IPS DF 19.7 (cell line): ENCODE measurements around the gene BMP8B.

Source experiments
- DNase-seq: peaks from one replicate; pipeline ENCODE4 v3.0.0-alpha.2; 2013; ENCODE audit warnings: low read depth, low spot score

The BMP8B gene

DNA sequence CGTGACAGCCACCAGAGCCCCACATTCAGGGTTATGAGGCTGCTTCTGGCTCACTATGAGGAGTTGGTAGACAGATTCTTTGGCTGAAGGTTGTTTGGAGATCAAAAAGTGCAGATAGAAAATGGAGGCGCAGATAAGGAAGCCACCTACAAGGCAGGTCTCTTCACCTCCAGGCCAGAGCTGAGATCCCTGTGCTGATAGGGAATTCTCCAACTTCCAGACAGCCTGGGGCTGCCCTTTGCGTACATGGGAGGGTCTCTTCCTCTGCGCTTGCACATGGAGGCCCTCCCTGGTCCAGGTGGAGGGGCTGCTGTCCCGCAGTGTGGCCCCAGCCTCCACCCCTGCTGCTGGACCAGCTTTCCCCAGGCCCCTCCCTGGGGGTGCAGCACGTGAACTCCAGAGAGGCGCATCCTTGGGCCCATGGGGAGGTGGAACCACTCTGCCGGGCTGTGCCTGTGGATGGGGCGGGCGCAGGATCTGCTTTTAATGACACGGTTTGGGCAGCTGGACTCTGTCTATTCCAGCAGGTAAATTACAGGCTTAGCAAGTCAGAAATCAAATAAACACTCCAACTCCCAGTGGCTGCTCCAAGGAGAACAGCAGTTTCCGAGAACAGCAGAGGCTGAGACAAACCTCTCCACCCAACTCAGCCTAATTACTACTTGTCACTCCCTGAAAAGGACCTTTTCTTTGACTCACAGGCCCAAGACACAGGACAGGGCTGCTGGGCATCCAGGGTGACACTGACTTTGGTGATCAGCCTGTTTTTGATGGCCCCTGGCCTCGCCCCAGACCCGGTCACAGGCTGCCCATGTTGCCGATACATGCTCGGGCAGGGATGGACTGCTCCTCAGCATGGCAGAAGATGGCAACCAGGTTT lies 29.9 kb downstream of the BMP8B start:
- DNase-seq: no peak

DNA sequence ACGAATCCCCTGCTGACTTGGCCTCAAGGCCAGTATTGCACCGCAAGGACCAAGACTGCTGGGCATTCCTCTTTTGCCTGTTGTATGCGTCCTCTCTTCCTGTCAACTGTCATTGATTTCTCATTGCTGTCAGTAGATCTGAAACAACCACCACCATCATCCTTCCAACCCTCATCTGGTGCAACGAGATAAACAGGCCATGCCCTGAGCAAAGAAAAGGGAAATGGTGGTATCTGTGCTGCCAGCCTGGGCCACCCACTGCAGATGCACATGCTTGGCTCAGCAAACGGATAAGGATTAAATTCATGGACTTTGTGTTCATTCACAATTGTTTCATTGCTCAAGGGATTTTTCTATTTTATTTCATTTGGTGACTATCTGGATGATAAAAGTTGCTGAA lies 31.2 kb downstream of the BMP8B start:
- DNase-seq: no peak

DNA sequence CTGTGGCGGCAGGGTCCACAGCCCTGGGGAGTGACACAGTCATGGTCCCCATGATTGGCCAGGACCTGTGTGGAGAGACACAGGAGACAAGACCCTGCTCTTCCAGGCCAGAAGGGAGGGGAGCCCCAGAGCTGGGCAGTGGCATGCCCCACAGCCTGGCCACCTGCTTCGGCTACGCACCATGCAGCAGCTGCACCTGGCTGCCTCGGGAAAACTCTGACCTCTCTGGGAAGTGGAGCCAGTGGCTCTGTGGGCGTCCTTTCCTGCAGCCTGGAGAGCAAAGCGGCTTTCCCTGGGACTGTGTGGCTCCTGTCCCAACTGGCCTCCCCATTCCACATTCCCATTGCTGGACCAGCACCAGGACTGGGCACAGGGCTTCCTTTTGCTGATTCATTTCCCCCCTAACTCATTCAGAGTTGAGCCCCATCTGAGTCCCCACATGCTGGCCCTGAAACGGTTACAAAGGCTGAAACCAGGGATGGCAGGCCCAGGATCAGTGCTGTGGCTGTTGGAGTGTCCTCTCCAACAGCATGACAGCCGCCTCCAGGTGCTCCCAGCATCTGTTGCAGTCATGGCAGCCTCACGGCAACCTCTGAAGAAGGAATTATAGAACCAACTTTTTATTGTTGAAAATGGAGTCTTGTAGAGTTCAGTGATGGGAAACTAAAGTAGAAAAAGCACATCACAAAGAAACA lies 32.6 kb downstream of the BMP8B start:
- no peak for DNase-seq

DNA sequence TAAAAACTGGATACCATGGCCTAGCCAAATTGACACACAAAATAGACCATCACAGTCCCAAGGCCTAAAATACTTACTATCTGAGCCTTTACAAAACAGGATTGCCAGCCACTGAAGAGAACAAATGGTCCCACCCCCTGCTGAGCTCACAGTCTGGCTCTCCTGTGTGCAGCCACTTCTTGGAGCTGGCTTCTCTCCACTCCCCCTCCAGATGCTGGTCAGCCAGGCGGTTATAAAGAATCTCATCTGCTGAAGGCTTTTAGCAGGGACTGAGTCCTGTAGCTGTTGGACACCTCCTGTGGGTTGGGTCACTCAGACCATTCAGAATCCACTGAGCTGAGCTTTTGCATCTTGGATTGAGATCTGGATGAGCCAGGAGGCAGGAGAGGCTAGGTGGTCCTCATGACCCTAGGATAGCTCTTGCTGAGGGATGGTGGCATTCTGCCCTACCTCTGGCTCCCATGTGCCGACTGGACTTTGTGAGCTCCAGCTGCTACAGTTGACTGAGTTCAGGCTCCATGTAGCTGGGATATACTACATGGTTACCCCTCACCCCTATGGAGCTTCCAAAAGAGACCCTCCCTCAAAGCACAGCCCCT lies 33.7 kb downstream of the BMP8B start:
- no peak for DNase-seq

DNA sequence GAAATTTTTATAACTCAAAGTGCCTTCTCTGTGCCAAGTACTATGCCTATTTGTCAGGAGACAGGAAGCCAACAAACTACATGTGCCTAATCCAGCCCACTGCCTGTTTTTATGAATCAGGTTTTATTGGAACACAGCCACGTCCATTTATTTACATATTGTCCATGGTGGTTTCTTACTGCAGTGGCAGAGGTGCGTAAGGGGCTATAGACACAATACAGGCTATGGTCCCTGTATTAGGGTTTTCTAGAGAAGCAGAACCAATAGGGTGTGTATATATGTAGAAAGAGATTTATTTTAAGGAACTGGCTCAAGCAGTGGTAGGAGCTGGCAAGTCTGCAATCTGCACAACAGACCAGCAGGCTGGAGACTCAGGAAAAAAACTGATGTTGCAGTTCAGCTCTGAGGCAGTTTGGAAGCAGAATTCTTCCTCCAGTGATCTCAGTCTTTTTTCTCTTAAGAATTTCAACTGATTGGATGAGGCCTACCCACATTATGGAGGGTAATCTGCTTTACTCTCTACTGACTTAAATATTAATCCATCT lies 34.6 kb downstream of the BMP8B start:
- DNase-seq: no peak

DNA sequence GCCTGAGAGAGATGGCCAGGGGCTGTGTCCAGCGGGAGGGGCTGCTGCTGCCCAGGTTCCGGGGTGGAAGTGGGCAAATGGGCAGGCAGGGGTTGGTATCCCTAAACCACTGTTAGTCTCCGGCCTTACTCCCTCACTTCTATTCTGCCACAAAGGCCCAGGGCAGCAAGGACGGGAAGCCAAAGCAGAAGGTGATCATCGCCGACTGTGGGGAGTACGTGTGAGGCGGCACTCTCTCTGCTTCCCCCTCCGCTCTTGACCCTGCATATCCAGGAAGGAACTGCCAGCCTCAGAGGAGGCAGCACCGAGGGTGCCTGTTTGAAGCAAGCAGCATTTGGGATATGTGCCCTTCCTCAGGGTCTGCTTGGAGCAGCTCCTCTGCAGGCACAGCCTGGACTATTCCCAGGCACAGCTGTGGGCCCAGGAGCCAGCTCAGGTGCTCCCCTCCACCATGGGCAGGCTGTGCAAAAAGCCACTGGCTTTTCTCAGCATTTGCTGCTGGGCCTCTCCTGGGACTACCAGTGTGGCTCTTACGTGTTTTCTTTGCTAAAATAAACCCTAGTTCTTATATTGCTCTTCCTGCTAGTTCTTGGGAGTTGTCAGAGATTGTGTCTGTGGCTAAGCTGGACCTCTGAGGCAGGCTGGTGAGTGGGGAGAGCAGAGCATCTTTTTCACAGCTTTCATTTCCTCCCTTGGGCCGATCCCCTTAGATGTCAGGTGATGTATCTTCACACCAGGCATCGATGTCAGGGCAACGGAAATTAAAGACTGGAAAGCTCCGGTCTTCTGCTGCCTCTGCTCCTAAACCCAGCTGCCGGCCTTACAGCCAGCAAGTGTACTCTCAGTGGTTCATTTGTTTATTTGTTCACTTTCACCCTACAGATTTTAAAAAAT lies 35.3 kb downstream of the BMP8B start:
- DNase-seq: no peak

DNA sequence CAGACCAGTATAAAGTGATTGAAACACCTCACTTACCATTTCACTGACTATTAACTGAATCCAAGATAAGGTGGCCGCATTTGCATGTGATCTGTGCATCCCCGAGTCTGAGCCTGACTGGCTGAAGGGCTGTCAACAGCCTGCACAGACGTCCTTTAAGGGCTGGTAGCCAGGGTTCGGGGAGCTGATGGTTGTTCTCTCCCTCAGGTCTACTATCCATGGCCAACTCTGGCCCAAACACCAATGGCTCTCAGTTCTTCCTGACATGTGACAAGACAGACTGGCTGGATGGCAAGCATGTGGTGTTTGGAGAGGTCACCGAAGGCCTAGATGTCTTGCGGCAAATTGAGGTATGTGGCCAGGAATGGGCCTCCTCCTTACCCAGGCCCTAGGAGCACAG lies 36.0 kb downstream of the BMP8B start:
- DNase-seq: no peak

DNA sequence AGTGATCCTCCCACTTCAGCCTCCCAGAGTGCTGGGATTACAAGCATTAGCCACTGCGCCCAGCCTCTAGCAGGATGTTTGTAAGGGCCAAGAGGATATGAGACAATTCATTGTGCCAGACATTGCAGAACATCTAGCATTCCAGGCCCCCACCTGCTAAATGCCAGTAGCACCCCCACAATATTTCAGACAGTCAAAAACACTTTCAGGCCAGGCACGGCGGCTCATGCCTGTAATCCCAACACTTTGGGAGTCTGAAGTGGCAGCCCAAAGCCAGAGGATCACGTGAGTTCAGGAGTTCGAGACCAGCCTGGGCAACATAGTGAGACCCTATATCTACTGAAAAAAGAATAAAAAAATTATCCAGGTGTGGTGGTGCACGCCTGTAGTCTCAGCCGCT lies 37.1 kb downstream of the BMP8B start:
- no peak for DNase-seq

DNA sequence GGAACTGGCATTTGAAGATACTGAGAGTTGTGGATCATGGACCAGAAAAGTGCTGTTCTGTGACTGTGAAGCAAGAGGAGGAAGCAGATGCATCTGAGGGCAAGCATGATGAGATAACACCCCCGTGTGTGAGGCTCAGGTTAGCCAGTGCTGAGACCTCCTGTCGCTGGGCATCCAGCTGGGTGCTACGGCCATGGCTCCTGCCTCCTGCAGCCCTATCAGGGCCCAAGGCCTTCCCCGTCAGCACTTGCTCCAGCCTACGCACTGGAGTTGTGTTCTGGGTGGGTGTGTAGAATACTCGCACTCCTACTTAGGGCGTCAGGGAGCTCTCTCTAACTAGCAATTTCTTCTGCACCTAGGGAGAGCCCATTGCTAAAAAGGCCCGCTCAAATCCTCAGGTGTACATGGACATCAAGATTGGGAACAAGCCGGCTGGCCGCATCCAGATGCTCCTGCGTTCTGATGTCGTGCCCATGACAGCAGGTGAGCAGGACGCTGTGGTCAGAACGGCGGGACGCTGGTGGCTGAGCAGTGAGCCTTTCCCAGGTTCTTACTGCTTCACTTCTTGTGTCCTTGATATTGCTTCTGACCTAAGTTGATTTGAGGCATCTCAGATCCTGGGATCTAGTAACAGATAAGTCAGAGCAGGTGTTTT lies 43.5 kb downstream of the BMP8B start:
- no peak for DNase-seq

DNA sequence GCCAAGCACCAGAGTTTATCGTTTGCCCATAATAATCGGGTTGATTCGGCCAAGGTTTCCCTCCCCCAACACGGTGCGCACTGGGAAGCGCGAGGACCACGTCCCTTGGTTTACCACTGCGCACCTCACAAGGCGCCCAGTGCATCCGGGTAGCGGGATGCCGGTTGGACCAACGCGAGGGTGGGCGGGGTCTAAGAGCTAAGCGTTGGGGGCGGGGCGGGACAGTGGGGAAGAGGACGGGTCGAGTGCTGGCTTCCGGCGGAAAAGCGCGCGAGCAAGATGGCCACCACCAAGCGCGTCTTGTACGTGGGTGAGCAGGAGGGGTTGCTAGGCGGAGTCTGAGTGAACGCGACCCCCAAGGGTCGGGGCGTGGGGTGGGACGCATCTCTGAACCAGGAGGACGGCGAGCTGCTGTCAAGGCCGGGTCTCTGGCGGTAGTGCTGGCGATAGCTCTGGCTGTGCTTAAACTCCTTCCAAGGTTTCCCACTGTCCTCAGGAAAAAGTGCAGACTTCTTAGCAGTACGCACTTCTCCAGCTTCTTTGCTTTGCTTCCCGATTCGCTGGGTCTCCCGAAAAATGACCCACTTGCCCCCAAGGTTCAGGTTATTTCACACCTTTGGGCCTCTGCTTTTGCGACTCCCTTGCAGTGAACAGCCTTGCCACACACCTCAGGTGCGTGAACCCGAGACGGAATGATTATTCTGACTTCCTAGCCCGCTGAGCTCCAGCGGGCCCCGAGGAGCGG lies 49.9 kb downstream of the BMP8B start, which contains the start of gene PPIE:
Gene PPIE (plus strand): TSS at position 261 of the 745 bp plus-strand sequence. CDS start 19 bp downstream, at position 280.
- peak; percentile 73 for DNase-seq

DNA sequence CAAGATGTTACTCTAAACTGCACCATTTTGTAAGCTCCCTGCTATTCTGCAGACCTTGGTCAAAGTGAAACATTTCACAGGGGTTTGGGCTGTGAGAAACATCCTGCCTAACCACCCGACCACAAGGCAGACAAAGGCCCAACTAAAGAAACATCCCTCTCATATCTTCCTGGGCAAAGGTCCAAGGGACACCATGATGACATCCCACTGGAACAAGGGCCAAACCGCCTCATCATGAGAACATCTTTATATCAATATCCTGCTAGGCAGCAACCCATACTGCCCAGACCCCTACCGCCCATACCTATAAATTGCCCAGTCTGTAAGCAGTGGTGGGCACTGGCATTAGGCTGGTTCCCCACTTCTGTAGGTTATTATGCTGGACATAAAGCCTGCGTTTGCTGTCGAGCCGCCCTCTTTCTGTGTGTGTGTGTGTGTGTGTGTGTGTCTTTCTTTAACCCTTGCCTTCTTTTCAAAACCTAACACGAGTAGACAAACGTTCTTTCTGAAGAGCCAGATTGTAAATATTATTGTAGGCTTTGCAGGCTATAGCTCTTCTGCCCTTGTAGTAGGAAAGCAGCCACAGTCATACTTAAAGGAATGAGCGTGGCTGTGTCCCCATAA lies 51.0 kb downstream of the BMP8B start:
- DNase-seq: no peak

DNA sequence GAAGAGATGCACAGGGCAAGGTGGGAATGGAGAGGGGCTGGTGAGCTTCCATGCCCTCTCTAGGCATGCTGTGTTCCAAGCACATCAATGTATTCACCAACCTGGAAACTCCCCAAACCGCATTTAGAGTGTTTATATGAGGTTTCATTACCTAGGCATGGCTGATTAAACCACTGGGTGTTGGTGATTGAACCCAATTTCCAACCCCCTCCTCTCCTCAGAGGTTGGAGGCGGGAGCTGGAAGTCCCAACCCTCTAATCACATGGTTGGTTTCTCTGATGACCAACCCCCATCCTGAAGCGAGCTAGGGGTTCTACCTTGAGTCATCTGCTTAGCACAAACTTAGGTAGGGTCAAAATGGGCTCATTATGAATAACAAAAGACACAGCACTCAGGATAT lies 52.9 kb downstream of the BMP8B start:
- no peak for DNase-seq

DNA sequence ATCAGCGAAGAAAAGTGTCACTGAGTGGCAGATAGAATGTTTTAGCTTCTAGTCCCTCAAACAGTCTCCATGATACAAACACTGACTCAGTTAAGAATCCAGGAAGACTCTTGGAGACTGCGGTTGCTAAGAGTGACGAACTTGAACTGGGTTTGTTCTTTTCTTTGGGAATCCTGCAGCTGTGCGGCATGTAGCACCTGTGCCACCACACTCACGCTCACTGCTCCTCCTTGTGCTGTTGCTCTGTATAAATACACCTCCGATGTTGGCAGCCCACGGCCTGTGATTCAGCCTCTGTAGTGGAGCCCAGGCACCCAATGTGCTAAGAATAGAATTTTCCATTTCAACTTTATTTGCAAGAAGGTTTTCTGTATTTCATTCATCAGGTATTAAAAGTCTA lies 55.5 kb downstream of the BMP8B start:
- no peak for DNase-seq

DNA sequence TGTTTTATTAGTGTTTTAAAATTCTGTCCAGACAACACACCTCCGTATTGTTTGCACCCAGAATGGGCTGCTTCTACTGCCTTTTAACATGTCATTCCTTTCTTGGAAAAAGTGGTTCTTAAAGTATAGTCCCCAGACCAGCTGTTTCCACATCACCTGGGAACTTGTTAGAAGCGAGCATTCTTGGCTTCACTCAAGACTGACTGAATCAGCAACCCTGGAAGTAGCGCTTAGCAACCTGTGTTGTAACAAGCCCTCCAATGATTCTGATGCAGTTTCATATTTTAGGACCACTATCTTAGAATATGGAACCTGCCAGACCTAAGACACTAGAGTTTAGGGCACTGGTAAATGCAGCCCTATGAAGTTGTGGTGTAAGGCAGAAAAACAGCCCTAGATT lies 55.9 kb downstream of the BMP8B start:
- no peak for DNase-seq

DNA sequence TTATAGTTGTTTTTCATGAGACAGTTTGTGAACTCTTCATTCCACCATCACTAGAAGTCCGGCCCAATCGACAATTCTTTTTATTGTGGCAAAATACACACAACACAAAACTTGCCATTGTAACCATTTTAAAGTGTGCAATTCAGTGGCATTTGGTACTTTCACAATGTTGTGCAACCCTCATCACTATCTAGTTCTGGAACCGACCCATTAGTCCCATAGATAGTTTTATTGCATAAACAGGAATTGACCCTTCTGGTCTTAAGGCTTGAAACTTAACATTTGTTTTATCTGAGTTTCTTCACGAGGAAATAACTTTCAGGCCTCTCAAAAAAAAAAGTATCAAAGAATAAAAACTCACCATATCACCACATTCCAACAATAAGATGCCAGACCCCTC lies 58.8 kb downstream of the BMP8B start:
- no peak for DNase-seq

DNA sequence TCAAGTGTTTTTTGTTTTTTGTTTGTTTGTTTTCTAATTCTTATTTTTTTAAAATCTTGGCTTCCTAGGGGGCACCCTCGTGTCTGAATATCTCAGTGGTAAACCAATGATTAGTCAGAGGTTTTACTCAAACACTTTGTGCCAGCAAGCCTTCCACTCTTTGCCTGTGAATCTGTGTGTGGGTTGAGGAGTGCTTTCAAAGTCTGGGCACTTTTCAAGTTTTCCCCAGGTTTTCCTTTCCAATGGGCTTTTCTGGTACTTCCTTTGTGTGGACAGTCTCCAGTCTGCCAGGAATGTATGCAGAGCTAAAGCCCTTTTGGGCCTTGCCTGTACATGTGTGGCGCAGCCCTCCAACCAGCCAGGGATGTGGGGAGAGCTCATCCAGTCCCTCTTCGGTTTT lies 59.6 kb downstream of the BMP8B start:
- no peak for DNase-seq

DNA sequence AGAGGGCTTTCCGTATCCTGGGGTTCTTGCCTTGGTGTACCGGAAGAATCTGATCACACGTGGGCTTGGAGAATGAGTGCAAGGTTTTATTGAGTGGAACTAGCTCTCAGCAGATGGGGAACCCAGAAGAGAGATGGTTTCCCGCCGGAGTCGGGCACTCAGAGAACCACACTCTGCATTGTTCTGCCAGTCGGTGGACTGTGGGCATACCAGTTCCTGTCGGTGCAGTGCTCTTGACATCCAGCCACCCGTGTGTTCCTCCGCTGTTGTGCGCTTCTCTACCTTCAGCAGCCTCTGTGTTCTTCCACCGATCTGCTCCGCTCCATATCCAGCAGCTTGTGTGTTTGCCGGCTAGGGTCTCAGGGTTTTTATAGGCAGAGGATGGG lies 60.7 kb downstream of the BMP8B start:
- no peak for DNase-seq

DNA sequence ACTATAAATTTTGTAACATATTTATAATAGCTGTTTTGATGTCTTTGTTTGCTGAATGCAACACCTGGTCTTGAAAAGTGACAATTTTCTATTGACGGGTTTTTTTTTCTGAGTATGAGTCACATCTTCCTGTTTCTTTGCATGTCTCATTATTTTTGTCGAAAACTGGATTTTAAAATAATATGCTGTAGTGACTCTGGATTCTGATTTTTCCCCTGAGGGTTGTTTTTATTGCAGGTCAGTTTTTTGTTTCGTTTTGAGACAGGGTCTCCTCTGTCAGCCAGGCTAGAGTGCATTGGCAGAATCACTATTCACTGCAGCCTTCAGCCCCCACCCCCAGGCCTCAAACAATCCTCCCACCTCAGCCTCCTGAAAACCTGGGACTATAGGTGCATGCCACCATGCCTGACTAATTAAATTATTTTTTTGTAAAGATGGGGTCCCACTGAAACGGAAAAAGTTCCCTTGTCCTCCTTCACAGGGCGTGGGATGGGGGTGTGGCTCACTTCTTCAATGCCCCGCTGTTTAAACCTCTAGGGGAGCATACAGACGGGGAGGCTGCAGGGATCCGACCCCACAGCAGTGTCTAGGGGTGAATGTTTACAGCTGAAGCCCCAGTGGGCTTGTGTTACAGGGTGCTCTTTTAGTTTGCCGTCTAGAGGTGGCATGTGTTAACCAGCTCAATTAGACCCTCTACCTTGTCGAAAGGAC lies 61.3 kb downstream of the BMP8B start:
- DNase-seq: no peak

DNA sequence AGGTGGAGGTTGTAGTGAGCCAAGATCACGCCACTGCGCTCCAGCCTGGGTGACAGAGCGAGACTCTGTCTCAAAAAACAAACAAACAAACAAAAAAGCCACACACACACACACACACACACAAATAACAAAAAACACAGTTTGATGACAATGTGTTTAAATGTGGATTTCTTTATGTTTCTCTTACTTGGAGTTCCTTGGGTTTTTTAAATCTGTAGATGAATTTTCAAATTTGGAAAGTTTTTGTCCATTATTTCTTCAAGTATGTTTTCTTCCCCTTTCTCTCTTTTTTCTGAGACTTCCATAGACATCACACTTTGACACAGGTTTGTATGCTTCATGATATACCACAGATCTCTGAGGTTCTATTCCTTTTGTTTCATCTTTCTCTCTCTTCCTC lies 62.1 kb downstream of the BMP8B start:
- DNase-seq: no peak
